ENCODE results near the gene CMTM4.
"Not testable (repeated sequence)": the region's sequence is repeated elsewhere in the genome, so short reads cannot be mapped to it uniquely, and the experiment has no call there.

CMTM4 gene

DNA sequence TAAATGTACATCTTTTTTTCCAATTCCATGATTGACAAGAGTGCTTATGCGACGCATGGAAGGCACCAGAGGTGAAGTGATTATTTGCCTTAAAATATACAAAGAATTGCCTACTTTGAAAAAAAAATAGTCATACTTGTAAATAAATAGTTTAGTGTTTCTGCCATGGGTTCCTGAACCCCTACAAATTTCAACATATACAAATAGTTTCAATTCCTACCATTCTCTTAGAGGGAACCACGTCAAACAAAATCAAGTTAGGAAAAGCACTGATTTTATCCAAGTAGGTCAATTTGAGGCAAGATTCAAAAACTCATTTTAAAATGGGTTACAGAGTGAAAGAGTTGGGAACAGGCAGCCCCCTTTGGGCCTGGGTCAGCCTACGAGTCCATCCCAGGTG is 80.4 kb downstream of the CMTM4 start:
- Histone ChIP-seq H3K36me3 (ENCODE audit: control insufficient read depth, insufficient read depth, low read length) (peaks cover 2% of the 10 kb centered on the region; the same call in 1 of the 2 replicates), H3K4me3 (replicated peaks; ENCODE audit: low read depth, low read length) (no peak overlapping the region)
- TF ChIP-seq, protein P1, sequence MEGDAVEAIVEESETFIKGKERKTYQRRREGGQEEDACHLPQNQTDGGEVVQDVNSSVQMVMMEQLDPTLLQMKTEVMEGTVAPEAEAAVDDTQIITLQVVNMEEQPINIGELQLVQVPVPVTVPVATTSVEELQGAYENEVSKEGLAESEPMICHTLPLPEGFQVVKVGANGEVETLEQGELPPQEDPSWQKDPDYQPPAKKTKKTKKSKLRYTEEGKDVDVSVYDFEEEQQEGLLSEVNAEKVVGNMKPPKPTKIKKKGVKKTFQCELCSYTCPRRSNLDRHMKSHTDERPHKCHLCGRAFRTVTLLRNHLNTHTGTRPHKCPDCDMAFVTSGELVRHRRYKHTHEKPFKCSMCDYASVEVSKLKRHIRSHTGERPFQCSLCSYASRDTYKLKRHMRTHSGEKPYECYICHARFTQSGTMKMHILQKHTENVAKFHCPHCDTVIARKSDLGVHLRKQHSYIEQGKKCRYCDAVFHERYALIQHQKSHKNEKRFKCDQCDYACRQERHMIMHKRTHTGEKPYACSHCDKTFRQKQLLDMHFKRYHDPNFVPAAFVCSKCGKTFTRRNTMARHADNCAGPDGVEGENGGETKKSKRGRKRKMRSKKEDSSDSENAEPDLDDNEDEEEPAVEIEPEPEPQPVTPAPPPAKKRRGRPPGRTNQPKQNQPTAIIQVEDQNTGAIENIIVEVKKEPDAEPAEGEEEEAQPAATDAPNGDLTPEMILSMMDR (IDR thresholded peaks at IDR 0.05; ENCODE audit: insufficient read depth, low read length, poor library complexity, severe bottlenecking): no peak

DNA sequence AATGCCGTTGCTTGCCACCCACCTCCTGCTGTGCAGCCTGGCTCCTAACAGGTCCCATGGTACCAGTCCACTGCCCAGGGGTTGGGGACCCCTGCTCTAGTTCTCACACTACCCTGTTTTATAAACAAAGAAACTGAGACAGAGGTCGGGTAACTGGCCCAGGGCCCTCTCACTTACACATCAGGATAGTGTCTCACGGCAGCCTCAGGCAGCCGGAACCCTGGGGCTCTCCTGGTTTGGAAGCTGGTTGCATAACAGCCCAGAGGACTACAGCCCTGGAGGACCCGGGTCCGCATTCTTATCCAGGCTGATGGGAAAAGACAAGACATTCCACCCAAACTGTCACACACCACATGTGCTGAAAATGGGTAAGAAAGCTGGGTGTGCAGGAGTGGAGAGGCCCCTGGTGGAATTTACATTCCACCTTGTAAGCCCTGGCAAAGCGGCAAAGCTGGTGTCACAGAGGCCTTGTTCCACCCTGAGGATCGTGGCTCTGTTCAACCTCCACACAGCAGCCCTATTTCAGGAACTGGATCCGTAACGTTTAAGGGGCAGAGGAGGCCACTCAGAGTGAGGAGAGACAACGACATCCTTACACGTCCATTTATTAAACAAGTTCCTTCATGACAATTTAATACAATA is 82.3 kb downstream of the CMTM4 start:
- Histone ChIP-seq H3K4me3 (replicated peaks; ENCODE audit: low read depth, low read length) (no peak overlapping the region), H3K27me3 (replicated peaks; ENCODE audit: control insufficient read depth, insufficient read depth, low read length) (no peaks in the 10 kb centered on the region), H3K36me3 (ENCODE audit: control insufficient read depth, insufficient read depth, low read length) (peaks cover 11% of the 10 kb centered on the region)
- DNase-seq (ENCODE audit: extremely low read depth, insufficient read length): no peak
- TF ChIP-seq, protein P1 (IDR thresholded peaks at IDR 0.05; ENCODE audit: insufficient read depth, low read length, poor library complexity, severe bottlenecking): no peak

More for the DNA sequence above, 80.4 kb downstream of the CMTM4 start:
- H3K27me3 ChIP-seq (replicated peaks; ENCODE audit: control insufficient read depth, insufficient read depth, low read length): no peaks in the 10 kb centered on the region; the same call in none of the 2 replicates
- DNase-seq (ENCODE audit: extremely low read depth, insufficient read length): no peak

DNA sequence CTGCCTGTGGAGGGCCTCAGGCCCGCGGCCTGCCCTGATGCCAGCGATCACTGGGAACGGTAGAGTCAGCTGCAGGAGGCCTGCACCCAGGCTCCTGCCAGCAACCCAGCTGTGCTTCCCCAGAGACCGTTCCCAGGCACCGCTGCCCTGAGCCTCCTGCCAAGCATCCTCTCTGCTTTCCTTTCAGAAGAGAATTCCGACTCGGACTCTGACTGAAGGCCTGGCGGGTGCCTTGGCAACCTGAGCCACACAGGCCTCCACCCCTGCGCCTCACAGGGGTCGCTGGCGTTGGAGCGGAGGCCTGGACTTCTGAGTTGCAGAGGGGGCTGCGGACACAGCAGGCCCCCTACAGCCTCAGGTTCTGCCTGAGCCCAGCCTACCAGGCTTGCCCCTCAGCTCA is 84.1 kb downstream of the CMTM4 start:
- TF ChIP-seq, protein P1 (IDR thresholded peaks at IDR 0.05; ENCODE audit: insufficient read depth, low read length, poor library complexity, severe bottlenecking): no peak
- Histone ChIP-seq H3K27me3 (replicated peaks; ENCODE audit: control insufficient read depth, insufficient read depth, low read length) (no peaks in the 10 kb centered on the region), H3K36me3 (ENCODE audit: control insufficient read depth, insufficient read depth, low read length) (peaks cover 13% of the 10 kb centered on the region), H3K4me3 (replicated peaks; ENCODE audit: low read depth, low read length) (no peak overlapping the region)
- DNase-seq (ENCODE audit: extremely low read depth, insufficient read length): no peak

DNA sequence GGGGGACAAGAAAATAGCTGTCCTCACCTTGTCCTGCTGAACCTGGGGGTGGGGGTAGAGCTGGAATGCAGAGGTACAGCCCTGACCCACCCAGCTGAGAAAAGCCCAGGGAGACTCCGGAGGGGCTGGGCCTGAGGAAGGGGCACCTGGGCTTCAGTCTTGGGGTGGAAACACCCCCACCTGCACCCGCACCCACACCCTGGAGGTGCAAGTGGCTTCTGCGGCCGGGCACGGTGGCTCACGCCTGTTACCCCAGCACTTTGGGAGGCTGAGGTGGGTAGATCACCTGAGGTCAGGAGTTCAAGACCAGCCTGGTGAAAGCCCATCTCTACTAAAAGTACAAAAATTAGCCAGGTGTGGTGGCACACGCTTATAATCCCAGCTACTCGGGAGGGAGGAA is 84.6 kb downstream of the CMTM4 start:
- DNase-seq (ENCODE audit: extremely low read depth, insufficient read length); H3K4me3 ChIP-seq (replicated peaks; ENCODE audit: low read depth, low read length); H3K27me3 ChIP-seq (replicated peaks; ENCODE audit: control insufficient read depth, insufficient read depth, low read length): not testable (repeated sequence)
- H3K36me3 ChIP-seq (ENCODE audit: control insufficient read depth, insufficient read depth, low read length): peaks cover 13% of the 10 kb centered on the region

DNA sequence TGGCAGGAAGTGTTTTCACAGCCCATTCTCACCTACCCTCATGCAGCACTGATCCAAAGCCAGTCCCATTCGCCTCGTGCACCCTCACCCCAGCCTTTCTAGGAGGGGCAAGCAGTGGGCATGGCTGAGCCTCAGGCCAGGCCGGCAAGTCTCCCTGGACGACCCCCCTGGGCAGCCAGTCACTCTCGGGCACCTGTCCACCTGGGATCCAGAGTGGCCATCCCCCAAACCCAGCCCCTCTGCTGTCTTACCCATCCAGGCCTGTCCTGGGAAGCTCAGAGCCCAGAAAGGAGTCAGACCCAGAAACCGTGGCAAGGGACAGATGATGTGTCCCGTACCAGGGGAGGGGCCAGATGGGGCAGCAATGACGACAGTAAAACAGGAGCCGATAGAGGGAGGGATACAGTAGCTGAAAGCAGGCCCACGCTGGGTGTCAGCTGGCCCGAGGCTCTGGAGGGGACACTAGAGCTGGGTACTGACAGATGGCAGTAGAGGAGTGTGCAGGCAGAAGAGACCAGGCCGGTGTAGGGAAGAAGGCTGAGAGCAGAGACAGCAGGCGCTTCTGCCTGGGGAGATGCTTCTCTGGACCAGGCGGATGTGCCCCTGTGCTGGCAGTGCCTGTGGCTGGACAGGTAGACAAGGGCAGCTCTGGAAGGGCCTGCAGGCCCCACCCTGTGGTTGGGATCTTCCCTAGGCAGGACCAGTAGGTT is 86.3 kb downstream of the CMTM4 start:
- no peak for DNase-seq (ENCODE audit: extremely low read depth, insufficient read length)
- TF ChIP-seq, protein P1 (IDR thresholded peaks at IDR 0.05; ENCODE audit: insufficient read depth, low read length, poor library complexity, severe bottlenecking): no peak
- Histone ChIP-seq H3K27me3 (replicated peaks; ENCODE audit: control insufficient read depth, insufficient read depth, low read length) (no peaks in the 10 kb centered on the region), H3K4me3 (replicated peaks; ENCODE audit: low read depth, low read length) (no peak overlapping the region), H3K36me3 (ENCODE audit: control insufficient read depth, insufficient read depth, low read length) (peaks cover 13% of the 10 kb centered on the region)

DNA sequence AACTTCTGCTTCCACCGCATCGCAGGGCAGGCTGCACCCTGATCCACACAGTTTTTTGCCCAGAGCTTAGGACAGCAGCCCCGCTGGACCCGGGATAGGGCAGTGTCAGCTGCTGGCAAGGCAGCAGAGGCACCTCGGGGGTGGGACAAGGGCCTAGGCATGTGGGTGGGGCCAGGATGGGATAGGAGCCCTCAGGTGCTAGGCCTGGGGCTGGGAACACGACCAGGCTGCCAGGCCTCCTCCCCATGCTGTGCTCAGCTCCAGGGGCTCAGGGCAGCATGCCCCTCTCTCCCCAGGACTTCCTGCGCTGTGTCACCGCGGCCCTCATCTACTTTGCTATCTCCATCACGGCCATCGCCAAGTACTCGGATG is 87.4 kb downstream of the CMTM4 start:
- H3K36me3 ChIP-seq (ENCODE audit: control insufficient read depth, insufficient read depth, low read length): peaks cover 13% of the 10 kb centered on the region
- DNase-seq (ENCODE audit: extremely low read depth, insufficient read length): no peak
- TF ChIP-seq, protein P1 (IDR thresholded peaks at IDR 0.05; ENCODE audit: insufficient read depth, low read length, poor library complexity, severe bottlenecking): no peak
- no peaks in the 10 kb centered on the region for H3K27me3 ChIP-seq (replicated peaks; ENCODE audit: control insufficient read depth, insufficient read depth, low read length)
- H3K4me3 ChIP-seq (replicated peaks; ENCODE audit: low read depth, low read length): no peak overlapping the region

All from GM06990 (cell line).